GM18498 (cell line): ENCODE data around the gene KBTBD2.
"Not testable (repeated sequence)": the region's sequence is repeated elsewhere in the genome, so short reads cannot be mapped to it uniquely, and the experiment has no call there.

ENCODE experiments used
- ATAC-seq: cut with Tn5 transposase; IDR thresholded peaks from one replicate; pipeline ENCODE4 v1.9.1; 2021; ENCODE audit warnings: mild to moderate bottlenecking, moderate library complexity; ENCODE audit not compliant: unreplicated experiment

Gene KBTBD2

DNA sequence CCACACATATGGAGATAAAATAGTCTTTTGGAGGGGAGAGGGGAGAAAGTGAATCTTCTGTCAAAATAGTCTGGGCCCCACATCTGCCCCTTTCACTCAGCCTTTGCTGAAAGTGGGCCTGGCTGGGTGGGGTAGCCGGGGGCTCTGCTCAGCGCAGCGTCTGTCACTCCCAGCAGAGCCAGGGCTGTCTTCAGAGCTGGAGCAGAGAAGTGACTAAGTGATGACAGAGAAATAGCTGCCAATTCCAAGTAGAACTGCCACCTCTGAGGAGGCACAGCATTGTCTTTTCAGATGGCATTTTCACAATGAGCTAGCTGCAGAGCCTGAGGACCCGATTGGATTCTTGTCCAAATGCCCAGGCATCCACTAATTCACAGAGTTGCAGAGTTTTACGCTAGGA is 34.5 kb downstream of the KBTBD2 start:
- ATAC-seq, result not testable (repeated sequence)

- ATAC-seq, result not testable (repeated sequence)
Observed at GRCh38 chr7:32855837-32856775, 35.5 kb downstream of the KBTBD2 start.

DNA sequence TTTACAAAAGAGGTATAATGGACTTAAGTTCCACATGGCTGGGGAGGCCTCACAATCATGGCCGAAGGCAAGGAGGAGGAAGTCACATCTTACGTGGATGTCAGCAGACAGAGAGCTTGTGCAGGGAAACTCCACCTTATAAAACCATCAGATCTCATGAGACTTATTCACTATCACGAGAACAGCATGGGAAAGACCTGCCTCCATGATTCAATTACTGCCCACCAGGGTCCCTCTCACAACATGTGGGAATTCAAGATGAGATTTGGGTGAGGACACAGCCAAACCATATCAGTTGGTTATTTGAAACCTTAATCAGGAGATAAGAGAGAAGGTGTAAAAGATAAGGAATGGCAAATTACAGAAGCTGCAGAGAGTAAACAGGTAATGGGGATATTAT is 40.9 kb downstream of the KBTBD2 start:
- ATAC-seq, result not testable (repeated sequence)

- not testable (repeated sequence) for ATAC-seq
Observed at GRCh38 chr7:32848655-32849054, 42.9 kb downstream of the KBTBD2 start.

DNA sequence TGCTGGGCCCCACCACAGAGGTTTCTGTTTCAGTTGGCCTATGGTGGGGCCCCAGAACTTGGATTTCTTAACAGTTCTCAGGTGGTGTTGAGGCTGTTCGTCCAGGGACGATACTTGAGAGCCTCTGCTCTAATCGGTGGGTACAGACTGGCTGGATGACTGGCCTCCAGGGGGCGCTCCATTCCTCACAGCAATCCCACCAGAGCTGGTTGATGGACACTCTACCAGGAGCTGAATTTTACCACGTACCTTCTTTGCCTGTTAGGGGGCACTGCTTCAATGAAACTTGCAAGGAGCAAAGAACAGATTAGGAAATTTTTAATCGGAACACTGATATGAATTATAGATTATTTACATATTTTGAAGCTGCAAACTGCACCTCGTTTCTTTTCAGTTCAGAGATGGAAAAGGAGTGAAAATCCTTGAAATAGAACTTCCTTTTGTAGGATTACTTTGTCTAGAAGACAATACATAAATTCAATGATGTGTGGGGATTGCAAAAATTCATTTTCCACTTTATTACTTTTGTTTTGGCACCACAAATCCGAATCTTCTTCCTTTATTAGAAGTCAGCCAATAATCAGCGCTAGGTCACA is 44.8 kb downstream of the KBTBD2 start:
- peak; percentile 100 for ATAC-seq

GRCh38 chr7:32844748-32845147 is 46.8 kb downstream of the KBTBD2 start:
- not testable (repeated sequence) for ATAC-seq

DNA sequence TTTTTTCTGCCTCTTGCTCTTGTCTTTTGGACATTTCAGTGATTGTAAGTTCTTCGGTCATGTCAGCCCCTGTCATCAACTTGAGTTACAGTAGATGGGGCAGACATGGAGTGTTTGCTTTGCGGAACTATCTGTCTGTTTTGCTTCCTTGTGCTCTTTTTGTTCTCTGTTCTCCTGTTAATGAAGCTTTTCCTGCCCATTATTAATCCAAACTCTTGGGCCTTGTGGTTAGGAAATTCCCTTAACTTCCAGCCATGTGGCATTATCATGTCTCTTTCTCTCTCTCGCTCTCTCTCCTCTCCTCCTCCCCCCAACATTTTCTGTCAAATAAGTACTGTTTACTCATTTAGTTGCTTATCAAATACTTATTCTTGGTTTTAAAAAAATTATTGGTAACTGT is 47.8 kb downstream of the KBTBD2 start:
- not testable (repeated sequence) for ATAC-seq

GRCh38 chr7:32839846-32840245 is 51.7 kb downstream of the KBTBD2 start:
- not testable (repeated sequence) for ATAC-seq

DNA sequence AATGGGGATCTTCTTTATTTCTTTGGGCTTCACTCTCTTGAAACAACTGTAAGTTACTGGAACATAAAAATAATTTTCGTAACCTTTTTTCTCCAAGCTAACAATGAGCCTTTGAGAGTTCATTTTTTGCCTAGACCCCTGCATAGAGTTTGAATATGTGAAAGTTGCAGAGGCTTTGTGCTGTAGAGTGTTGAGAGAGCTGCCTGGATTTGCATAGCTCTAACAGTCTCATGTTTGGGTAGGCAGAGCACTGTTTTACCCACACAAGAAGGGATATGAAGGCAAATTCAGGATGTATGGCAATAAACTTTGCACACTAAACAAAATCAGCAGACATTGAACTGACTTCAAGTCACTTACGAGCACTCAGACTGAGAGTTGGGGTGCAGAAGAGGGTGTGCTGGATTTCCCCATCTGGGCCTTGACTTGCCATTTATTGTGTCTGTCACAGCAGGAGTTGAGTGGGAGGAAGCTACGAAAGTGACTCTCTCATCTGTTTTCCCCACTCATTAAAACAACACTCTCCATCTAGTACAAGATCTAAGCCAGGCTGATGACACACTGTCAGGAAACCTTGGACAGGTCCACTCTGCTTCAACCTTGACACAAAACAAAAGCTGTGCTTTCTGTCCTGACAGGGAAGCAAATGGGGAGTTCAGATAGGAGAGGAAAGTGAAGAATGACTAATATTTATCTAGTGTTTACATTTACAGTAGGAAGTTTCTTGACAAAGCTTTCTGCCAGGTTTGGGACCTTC is 62.4 kb downstream of the KBTBD2 start:
- not testable (repeated sequence) for ATAC-seq
